Measurements from ENCODE around the gene BLMH. TPM values are rescaled to one million over a fixed set of nuclear protein-coding genes. Genes with fewer than 3 reads are reported as not detected.

BLMH gene
- total and polyA plus RNA-seq, 4 donors, result 4.2 to 17.5 (median 12.9) TPM

- TF ChIP-seq ATF3 (IDR thresholded peaks at IDR 0.05) (no peak), RAD21 (IDR thresholded peaks at IDR 0.05) (no peak), FOXA1 (IDR thresholded peaks at IDR 0.05) (no peak)
Observed at GRCh38 chr17:30297715-30298114, 6.0 kb upstream of the BLMH start (continued).

DNA sequence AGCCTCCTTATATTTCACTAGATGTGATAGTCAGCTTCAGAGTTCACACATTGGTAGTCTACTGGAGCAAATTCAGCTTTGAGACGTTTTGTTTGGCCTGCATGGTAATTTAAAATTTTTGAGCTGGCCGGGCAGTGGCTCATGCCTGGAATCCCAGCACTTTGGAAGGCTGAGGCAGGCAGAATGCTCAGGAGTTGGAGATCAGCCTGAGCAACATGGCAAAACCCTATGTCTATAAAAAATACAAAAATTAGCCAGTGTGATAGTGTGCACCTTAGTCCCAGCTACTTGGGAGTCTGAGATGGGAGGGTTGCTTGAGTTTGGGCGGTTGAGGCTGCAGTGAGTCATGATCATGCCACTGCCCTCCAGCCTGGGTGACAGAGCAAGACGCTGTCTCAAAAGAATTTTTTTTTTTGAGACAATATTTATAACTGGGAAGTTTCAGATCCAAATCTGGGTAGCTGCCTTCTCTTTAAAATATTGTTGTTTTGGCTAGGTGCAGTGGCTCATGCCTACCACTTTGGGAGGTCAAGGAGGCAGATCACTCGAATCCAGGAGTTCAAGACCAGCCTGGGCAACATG is 4.8 kb upstream of the BLMH start:
- 84% methylated on average over 5 of the region's 5 CpGs for WGBS
- peaks cover 0 to 6% (median 0%) of the 10 kb centered on the region in 4 donors for H3K4me1 ChIP-seq (ENCODE audit: control insufficient read depth in 4 of 4, insufficient read depth in 4 of 4, low read length in 3 of 4)
- no peak for DNase-seq (ENCODE audit: low spot score)
- H3K27ac ChIP-seq (ENCODE audit: low read depth in 1 of 2, low read length in 2 of 2), result no peak overlapping the region
- H3K9ac ChIP-seq (ENCODE audit: low read depth in 1 of 2, low read length in 2 of 2), result no peak overlapping the region
- H3K27me3 ChIP-seq (ENCODE audit: control insufficient read depth in 4 of 4, insufficient read depth in 4 of 4, low read length in 3 of 4), result no peaks in the 10 kb centered on the region
- H3K36me3 ChIP-seq (ENCODE audit: control insufficient read depth in 4 of 4, insufficient read depth in 3 of 4, low read depth in 1 of 4, low read length in 3 of 4), result no peaks in the 10 kb centered on the region
- H3K9me3 ChIP-seq (ENCODE audit: control insufficient read depth in 4 of 4, low read length in 3 of 4), result peaks cover 0 to 4% (median 0%) of the 10 kb centered on the region in 4 donors
- no peak overlapping the region for H3K4me3 ChIP-seq (ENCODE audit: low read depth in 1 of 3, low read length in 3 of 3)
- TF ChIP-seq HNF4A (conservative IDR thresholded peaks at IDR 0.05) (no peak), YY1 (IDR thresholded peaks at IDR 0.05) (no peak), FOXA1 (IDR thresholded peaks at IDR 0.05) (no peak), TAF1 (conservative IDR thresholded peaks at IDR 0.05) (no peak), JUND (IDR thresholded peaks at IDR 0.05) (no peak)

DNA sequence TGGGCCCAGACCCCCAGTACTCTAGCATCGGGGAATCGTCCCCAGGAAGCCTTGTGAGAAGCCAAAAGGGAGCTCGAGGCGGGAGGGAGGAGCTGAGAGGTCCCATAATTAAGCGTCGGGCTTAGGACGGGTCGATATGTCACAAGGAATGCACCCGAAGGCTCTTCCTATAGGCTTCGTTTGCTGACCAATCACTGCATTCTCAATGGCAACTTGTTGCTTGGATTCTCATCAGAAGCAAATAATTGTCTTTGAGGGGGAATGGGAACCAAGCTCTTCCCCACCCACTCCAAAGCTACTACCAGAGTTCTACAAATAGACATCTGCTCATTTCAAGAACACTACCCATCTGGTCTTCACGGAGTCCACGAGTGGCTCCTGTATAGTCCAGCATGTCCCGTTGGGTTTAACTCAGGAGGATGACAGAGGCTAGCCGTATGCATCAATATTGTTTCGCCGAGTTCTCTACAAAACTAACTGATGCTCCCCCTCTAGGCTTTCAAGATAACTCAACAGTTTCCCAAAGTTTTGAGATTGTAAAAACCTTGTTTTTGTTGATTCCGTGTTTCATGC is 628 bp upstream of the BLMH start:
- DNase-seq (ENCODE audit: low spot score), result no peak
- TF ChIP-seq HNF4A (conservative IDR thresholded peaks at IDR 0.05), result no peak
- no peak for TF ChIP-seq FOXA2 (IDR thresholded peaks at IDR 0.05)
- TF ChIP-seq, protein P1, sequence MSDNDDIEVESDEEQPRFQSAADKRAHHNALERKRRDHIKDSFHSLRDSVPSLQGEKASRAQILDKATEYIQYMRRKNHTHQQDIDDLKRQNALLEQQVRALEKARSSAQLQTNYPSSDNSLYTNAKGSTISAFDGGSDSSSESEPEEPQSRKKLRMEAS (IDR thresholded peaks at IDR 0.05), result no peak
- TF ChIP-seq ATF3 (IDR thresholded peaks at IDR 0.05), result no peak
- no peak for TF ChIP-seq HNF4G (IDR thresholded peaks at IDR 0.05)
- no peak for TF ChIP-seq TAF1 (conservative IDR thresholded peaks at IDR 0.05)
- TF ChIP-seq GABPA (IDR thresholded peaks at IDR 0.05 in 1 of 2, conservative IDR thresholded peaks at IDR 0.05 in 1 of 2), result no peak
- TF ChIP-seq NR2F2 (IDR thresholded peaks at IDR 0.05), result no peak
- TF ChIP-seq RXRA (IDR thresholded peaks at IDR 0.05), result no peak
- Histone ChIP-seq H3K9me3 (ENCODE audit: control insufficient read depth in 4 of 4, low read length in 3 of 4) (no peaks in the 10 kb centered on the region), H3K27ac (ENCODE audit: low read depth in 1 of 2, low read length in 2 of 2) (peak overlapping the region in 1 of 2 donors; percentile 17), H3K4me1 (ENCODE audit: control insufficient read depth in 4 of 4, insufficient read depth in 4 of 4, low read length in 3 of 4) (peaks cover 0 to 23% (median 10%) of the 10 kb centered on the region in 4 donors), H3K4me3 (ENCODE audit: low read depth in 1 of 3, low read length in 3 of 3) (peak overlapping the region; percentile 33 to 83 (median 53)), H3K36me3 (ENCODE audit: control insufficient read depth in 4 of 4, insufficient read depth in 3 of 4, low read depth in 1 of 4, low read length in 3 of 4) (peaks cover 0 to 4% (median 3%) of the 10 kb centered on the region in 4 donors), H3K9ac (ENCODE audit: low read depth in 1 of 2, low read length in 2 of 2) (peak overlapping the region in 1 of 2 donors; percentile 42), H3K27me3 (ENCODE audit: control insufficient read depth in 4 of 4, insufficient read depth in 4 of 4, low read length in 3 of 4) (no peaks in the 10 kb centered on the region)
- WGBS, result 38% methylated on average over 17 of the region's 17 CpGs

GRCh38 chr17:30290696-30291542 is 825 bp downstream of the BLMH start:
- TF ChIP-seq, protein P1 (IDR thresholded peaks at IDR 0.05), result peak; percentile 59
- TF ChIP-seq, protein P2, sequence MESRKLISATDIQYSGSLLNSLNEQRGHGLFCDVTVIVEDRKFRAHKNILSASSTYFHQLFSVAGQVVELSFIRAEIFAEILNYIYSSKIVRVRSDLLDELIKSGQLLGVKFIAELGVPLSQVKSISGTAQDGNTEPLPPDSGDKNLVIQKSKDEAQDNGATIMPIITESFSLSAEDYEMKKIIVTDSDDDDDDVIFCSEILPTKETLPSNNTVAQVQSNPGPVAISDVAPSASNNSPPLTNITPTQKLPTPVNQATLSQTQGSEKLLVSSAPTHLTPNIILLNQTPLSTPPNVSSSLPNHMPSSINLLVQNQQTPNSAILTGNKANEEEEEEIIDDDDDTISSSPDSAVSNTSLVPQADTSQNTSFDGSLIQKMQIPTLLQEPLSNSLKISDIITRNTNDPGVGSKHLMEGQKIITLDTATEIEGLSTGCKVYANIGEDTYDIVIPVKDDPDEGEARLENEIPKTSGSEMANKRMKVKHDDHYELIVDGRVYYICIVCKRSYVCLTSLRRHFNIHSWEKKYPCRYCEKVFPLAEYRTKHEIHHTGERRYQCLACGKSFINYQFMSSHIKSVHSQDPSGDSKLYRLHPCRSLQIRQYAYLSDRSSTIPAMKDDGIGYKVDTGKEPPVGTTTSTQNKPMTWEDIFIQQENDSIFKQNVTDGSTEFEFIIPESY (IDR thresholded peaks at IDR 0.05), result no peak
- no peak for TF ChIP-seq GABPA (IDR thresholded peaks at IDR 0.05 in 1 of 2, conservative IDR thresholded peaks at IDR 0.05 in 1 of 2)
- 8% methylated on average over 22 of the region's 22 CpGs for WGBS
- Histone ChIP-seq H3K9ac (ENCODE audit: low read depth in 1 of 2, low read length in 2 of 2) (peak overlapping the region; percentile 76 to 85), H3K27ac (ENCODE audit: low read depth in 1 of 2, low read length in 2 of 2) (peak overlapping the region; percentile 38 to 48), H3K36me3 (ENCODE audit: control insufficient read depth in 4 of 4, insufficient read depth in 3 of 4, low read depth in 1 of 4, low read length in 3 of 4) (peaks cover 1 to 13% (median 11%) of the 10 kb centered on the region in 4 donors), H3K9me3 (ENCODE audit: control insufficient read depth in 4 of 4, low read length in 3 of 4) (no peaks in the 10 kb centered on the region), H3K4me1 (ENCODE audit: control insufficient read depth in 4 of 4, insufficient read depth in 4 of 4, low read length in 3 of 4) (peaks cover 0 to 23% (median 10%) of the 10 kb centered on the region in 4 donors), H3K4me3 (ENCODE audit: low read depth in 1 of 3, low read length in 3 of 3) (peak overlapping the region; percentile 83 to 95 (median 89)), H3K27me3 (ENCODE audit: control insufficient read depth in 4 of 4, insufficient read depth in 4 of 4, low read length in 3 of 4) (no peaks in the 10 kb centered on the region)
- peak; percentile 59 for DNase-seq (ENCODE audit: low spot score)
